ENCODE results near the gene ARRB1. TPM values are rescaled to one million over a fixed set of nuclear protein-coding genes. Genes with fewer than 3 reads are reported as not detected.

ARRB1 gene
- total and polyA plus RNA-seq, 2 donors from 2014 or later = 17.6 to 53.8 TPM

GRCh38 chr11:75280770-75281468 is 70.5 kb downstream of the ARRB1 start:
- Histone ChIP-seq H3K9ac (ENCODE audit: low read length in 3 of 3) (no peak overlapping the region), H3K27ac (ENCODE audit: low read depth in 2 of 2, low read length in 2 of 2) (peak overlapping the region in 1 of 2 donors; percentile 32), H3K36me3 (ENCODE audit: control insufficient read depth in 2 of 3, insufficient read depth in 3 of 3, low read length in 3 of 3) (peaks cover 3 to 23% (median 7%) of the 10 kb centered on the region in 3 donors), H3K27me3 (ENCODE audit: control insufficient read depth, insufficient read depth, low read length) (no peaks in the 10 kb centered on the region), H3K4me1 (ENCODE audit: control insufficient read depth in 2 of 3, insufficient read depth in 2 of 3, low read depth in 1 of 3, low read length in 3 of 3) (no peaks in the 10 kb centered on the region), H3K9me3 (ENCODE audit: control insufficient read depth in 2 of 3, insufficient read depth in 1 of 3, low read length in 3 of 3) (no peaks in the 10 kb centered on the region), H3K4me3 (ENCODE audit: low read length in 3 of 3) (no peak overlapping the region)
- DNase-seq (peak in 1 of 5 donors; percentile 67), FAIRE-seq (no peak)
- intact Hi-C loops (cut with DNase I) = no loop called here
- TF ChIP-seq CTCF (IDR thresholded peaks at IDR 0.05; ENCODE audit: borderline replicate concordance, extremely low read depth, insufficient read depth) = no peak

- intact Hi-C loops (cut with DNase I) = no loop called here
- peak overlapping the region in 1 of 2 donors; percentile 32 for H3K27ac ChIP-seq (ENCODE audit: low read depth in 2 of 2, low read length in 2 of 2)
Measured at GRCh38 chr11:75280227-75280701, 71.2 kb downstream of the ARRB1 start.

GRCh38 chr11:75279273-75279672 is 72.2 kb downstream of the ARRB1 start:
- intact Hi-C loops (cut with DNase I) = loop anchor here (5.0 kb wide), 1 partner anchor 103 kb away; no protein-coding TSS in a partner anchor
- Histone ChIP-seq H3K4me3 (ENCODE audit: low read length in 3 of 3) (no peak overlapping the region), H3K9ac (ENCODE audit: low read length in 3 of 3) (no peak overlapping the region), H3K27ac (ENCODE audit: low read depth in 2 of 2, low read length in 2 of 2) (no peak overlapping the region), H3K4me1 (ENCODE audit: control insufficient read depth in 2 of 3, insufficient read depth in 2 of 3, low read depth in 1 of 3, low read length in 3 of 3) (no peaks in the 10 kb centered on the region), H3K9me3 (ENCODE audit: control insufficient read depth in 2 of 3, insufficient read depth in 1 of 3, low read length in 3 of 3) (no peaks in the 10 kb centered on the region), H3K36me3 (ENCODE audit: control insufficient read depth in 2 of 3, insufficient read depth in 3 of 3, low read length in 3 of 3) (peaks cover 3 to 26% (median 7%) of the 10 kb centered on the region in 3 donors), H3K27me3 (ENCODE audit: control insufficient read depth, insufficient read depth, low read length) (no peaks in the 10 kb centered on the region)
- no peak for FAIRE-seq
- peak in 2 of 5 donors; percentile 24 to 31 for DNase-seq
- no peak for TF ChIP-seq CTCF (IDR thresholded peaks at IDR 0.05; ENCODE audit: borderline replicate concordance, extremely low read depth, insufficient read depth)

More at GRCh38 chr11:75280227-75280701, 71.2 kb downstream of the ARRB1 start:
- DNase-seq = peak; percentile 76 to 90 (median 83)
- Histone ChIP-seq H3K27me3 (ENCODE audit: control insufficient read depth, insufficient read depth, low read length) (no peaks in the 10 kb centered on the region), H3K9me3 (ENCODE audit: control insufficient read depth in 2 of 3, insufficient read depth in 1 of 3, low read length in 3 of 3) (no peaks in the 10 kb centered on the region), H3K4me3 (ENCODE audit: low read length in 3 of 3) (no peak overlapping the region), H3K4me1 (ENCODE audit: control insufficient read depth in 2 of 3, insufficient read depth in 2 of 3, low read depth in 1 of 3, low read length in 3 of 3) (no peaks in the 10 kb centered on the region), H3K9ac (ENCODE audit: low read length in 3 of 3) (no peak overlapping the region), H3K36me3 (ENCODE audit: control insufficient read depth in 2 of 3, insufficient read depth in 3 of 3, low read length in 3 of 3) (peaks cover 3 to 26% (median 7%) of the 10 kb centered on the region in 3 donors)
- TF ChIP-seq CTCF (IDR thresholded peaks at IDR 0.05; ENCODE audit: borderline replicate concordance, extremely low read depth, insufficient read depth) = peak; percentile 98
- FAIRE-seq = no peak
